K562 (cell line): Measurements from ENCODE around the gene MAP2K3. TPM values are rescaled to one million over a fixed set of nuclear protein-coding genes. Genes with fewer than 3 reads are reported as not detected.

Source experiments
- ATAC-seq: fragments of 200-7000 bp; cut with Tn5 transposase; 3 replicates; pipeline ENCODE4 v1.9.1; 2020; ENCODE audit warnings: moderate library complexity
- BruUV-seq: library from RNA; stranded (reverse); fragments of 400-500 nt; replicated peaks from 2 replicates; lab custom pipeline; 2021; lab: Mats Ljungman, UMichigan
- CTCF ChIA-PET: fragments of 300-600 bp; formaldehyde crosslinking; extraction: SDS; loops from one replicate; lab custom pipeline; 2021; ENCODE audit warnings: low intra/inter-chr PET ratio; lab: Yijun Ruan, JAX
- POLR2A ChIA-PET: fragments of 300-600, 350-650 bp; sonication (Branson Sonifier 250); formaldehyde crosslinking; extraction: SDS; loops from one replicate; lab custom pipeline; 2021; ENCODE audit warnings: antibody characterized with exemption, inconsistent platforms; lab: Yijun Ruan, JAX
- DNase-seq, 4 experiments: peaks; one replicate each; pipeline versions ENCODE4 v3.0.0 to v3.0.0-alpha.2; 2011 to 2018; ENCODE audit warnings: low spot score in 3 of 4, mixed read lengths in 3 of 4; ENCODE audit errors: extremely low read depth in 1 of 4
- FAIRE-seq: peaks from 2 replicates; lab custom pipeline; 2011; peaks lifted over from hg19 to GRCh38; lab: Jason Lieb, UNC
- H2AFZ ChIP-seq: 2 replicates; pipeline ENCODE4 v1.6.0; 2011; ENCODE audit warnings: low read depth, low read length, control low read depth, inconsistent platforms
- H3K27ac ChIP-seq: fragments of 200-600 bp; 3 replicates; pipeline ENCODE4 v1.8.0; 2011; ENCODE audit warnings: low read depth, mild to moderate bottlenecking, control low read depth, inconsistent platforms, low read length, moderate library complexity, mixed read lengths; ENCODE audit errors: extremely low read depth
- H3K27me3 ChIP-seq, 2 experiments: fragments of 300-600 bp in 1 of 2; 2 replicates in 1 of 2; 3 replicates in 1 of 2; pipeline versions ENCODE4 v1.6.0 to v1.8.0; 2011; ENCODE audit warnings: inconsistent platforms in 2 of 2, low read length in 2 of 2, mild to moderate bottlenecking in 1 of 2, mixed read lengths in 1 of 2, moderate library complexity in 1 of 2; ENCODE audit not compliant: control insufficient read depth in 2 of 2, insufficient read depth in 2 of 2
- H3K36me3 ChIP-seq: fragments of 300-600 bp; 3 replicates; pipeline ENCODE4 v1.8.0; 2011; ENCODE audit warnings: mild to moderate bottlenecking, low read length, inconsistent platforms; ENCODE audit not compliant: control insufficient read depth, insufficient read depth
- H3K4me1 ChIP-seq, 2 experiments: fragments of 200-600 bp in 1 of 2; replicated peaks in 1 of 2; 2 replicates in 1 of 2; 3 replicates in 1 of 2; pipeline versions ENCODE4 v1.5.1 to v1.8.0; 2011; ENCODE audit warnings: inconsistent platforms in 2 of 2, low read length in 2 of 2, mild to moderate bottlenecking in 1 of 2, mixed read lengths in 1 of 2, moderate library complexity in 1 of 2; ENCODE audit not compliant: control insufficient read depth in 2 of 2, insufficient read depth in 2 of 2
- H3K4me2 ChIP-seq: 2 replicates; pipeline ENCODE4 v1.6.1; 2011; ENCODE audit warnings: low read length, control low read depth, inconsistent platforms, mixed read lengths; ENCODE audit not compliant: insufficient read depth
- H3K4me3 ChIP-seq: fragments of 200-600 bp; sonication (generic), shearing (Covaris generic); 2 replicates; pipeline ENCODE4 v1.5.1; 2016; ENCODE audit warnings: control low read depth, inconsistent platforms
- H3K79me2 ChIP-seq: fragments of 200-600 bp; 3 replicates; pipeline ENCODE4 v1.8.0; 2011; ENCODE audit warnings: low read length, inconsistent platforms; ENCODE audit not compliant: control insufficient read depth, insufficient read depth
- H3K9ac ChIP-seq, 2 experiments: 2 replicates each; pipeline versions ENCODE4 v1.6.0 to v1.6.1; 2011; ENCODE audit warnings: low read depth in 2 of 2, low read length in 2 of 2, control low read depth in 1 of 2, inconsistent platforms in 1 of 2, mild to moderate bottlenecking in 1 of 2, mixed read lengths in 1 of 2; ENCODE audit not compliant: insufficient read depth in 1 of 2
- H3K9me1 ChIP-seq: one replicate; pipeline ENCODE4 v1.6.0; 2011; ENCODE audit warnings: inconsistent platforms, mild to moderate bottlenecking, low read length, moderate library complexity; ENCODE audit not compliant: control insufficient read depth, insufficient read depth
- H3K9me3 ChIP-seq: replicated peaks from 2 replicates; pipeline ENCODE4 v1.5.1; 2011; ENCODE audit warnings: low read depth, low read length, inconsistent platforms; ENCODE audit not compliant: control insufficient read depth, insufficient read depth
- H4K20me1 ChIP-seq: replicated peaks from 2 replicates; pipeline ENCODE4 v1.6.1; 2011; ENCODE audit warnings: low read length, inconsistent platforms, mixed read lengths; ENCODE audit not compliant: control insufficient read depth, insufficient read depth
- BHLHE40 ChIP-seq: IDR thresholded peaks from 2 replicates; pipeline ENCODE4 v1.6.1; 2011; ENCODE audit warnings: low read length, improper control_type of control experiment
- FOXA1 ChIP-seq: fragments of 450-650 bp; IDR thresholded peaks from 2 replicates; pipeline ENCODE4 v1.6.1; 2016; ENCODE audit warnings: mild to moderate bottlenecking, borderline replicate concordance
- HNRNPH1 ChIP-seq: fragments of 200-400 bp; formaldehyde crosslinking; optimal IDR thresholded peaks from 2 replicates; pipeline ENCODE3; 2017; ENCODE audit warnings: low read depth, mild to moderate bottlenecking, low read length, moderate library complexity
- MCM7 ChIP-seq, 2 experiments: fragments of 450-650 bp; IDR thresholded peaks; 2 replicates each; pipeline ENCODE4 v1.6.1; 2016 to 2018
- NCOA2 ChIP-seq, 2 experiments: fragments of 450-650 bp; IDR thresholded peaks; 2 replicates each; pipeline ENCODE4 v1.6.1; 2018; ENCODE audit warnings: mild to moderate bottlenecking in 2 of 2, moderate library complexity in 1 of 2; ENCODE audit not compliant: partially characterized antibody in 2 of 2
- PHF8 ChIP-seq: fragments of 200-600 bp; sonication (generic); IDR thresholded peaks from 2 replicates; pipeline ENCODE4 v1.6.1; 2012; ENCODE audit warnings: mixed run types, mild to moderate bottlenecking, inconsistent platforms, low read length, moderate library complexity, borderline replicate concordance
- PTBP1 ChIP-seq: fragments of 200-400 bp; formaldehyde crosslinking; IDR thresholded peaks from 2 replicates; pipeline ENCODE4 v1.6.1; 2017; ENCODE audit warnings: low read depth, low read length
- ZNF3 ChIP-seq: fragments of 250-450 bp; sonication (Bioruptor Pico); IDR thresholded peaks from 2 replicates; pipeline ENCODE4 v1.5.0; 2021; ENCODE audit warnings: mild to moderate bottlenecking, moderate library complexity
- ZNF79 ChIP-seq: fragments of 250-450 bp; sonication (Bioruptor Pico); IDR thresholded peaks from 2 replicates; pipeline ENCODE4 v1.4.0; 2020; ENCODE audit warnings: low read depth, mild to moderate bottlenecking, moderate library complexity
- WGBS: fragments of 100-300 bp; shearing (Covaris generic); methylation state at CpG from one replicate; pipeline ENCODE4 v1.1.6; 2016; ENCODE audit warnings: low coverage, mixed read lengths; ENCODE audit not compliant: insufficient coverage; ENCODE audit errors: missing lambda C conversion rate; 5-methylcytosine and 5-hydroxymethylcytosine counted together
- in situ Hi-C: fragments of 300-500 bp; cut with MboI; formaldehyde crosslinking; loops from 4 replicates; pipeline ENCODE4 v1.15.0; 2018; ENCODE audit warnings: inconsistent platforms, mixed read lengths
- intact Hi-C: fragments of 100-400 bp; cut with micrococcal nuclease; formaldehyde crosslinking; loops from 2 replicates; pipeline ENCODE4 v1.14.2; 2022
- polyA plus RNA-seq, 8 experiments: library from polyadenylated mRNA; depleted of rRNA in 4 of 8; stranded (reverse) in 5 of 8; unstranded in 3 of 8; fragments of >200 nt; fragmentation: Nextera tagmentation in 2 of 8; fragmentation: Illumina TruSeq in 1 of 8; extraction: Ambion mirVana in 2 of 8; extraction: Trizol in 1 of 8; gene quantifications; 2 replicates each; pipeline versions ENCODE4 v1.2.1 to v1.2.3, GENCODE V29; 2011 to 2014; ENCODE audit warnings: inconsistent platforms in 1 of 8, missing spikeins in 1 of 8
- total RNA-seq, 7 experiments: library from RNA; depleted of rRNA in 6 of 7; stranded (reverse); fragments of >200 nt in 6 of 7; fragmentation: Illumina TruSeq in 2 of 7; extraction: Trizol in 2 of 7; gene quantifications; 2 replicates each; pipeline versions ENCODE4 v1.2.1 to v1.2.3, GENCODE V29; 2011 to 2021; ENCODE audit warnings: low replicate concordance in 1 of 7
- TF ChIP-seq, protein P1 (sequence below): fragments of 450-650 bp; IDR thresholded peaks from 2 replicates; pipeline ENCODE4 v1.6.1; 2016; ENCODE audit warnings: mild to moderate bottlenecking
- TF ChIP-seq, protein P2 (sequence below), 2 experiments: fragments of 450-650 bp; conservative IDR thresholded peaks; 2 replicates each; pipeline ENCODE4 v1.6.1; 2017; ENCODE audit warnings: mild to moderate bottlenecking in 2 of 2, moderate library complexity in 2 of 2
- TF ChIP-seq, protein P3 (sequence below): fragments of 250-450 bp; sonication (Bioruptor Pico); IDR thresholded peaks from 2 replicates; pipeline ENCODE4 v1.5.0; 2021
- TF ChIP-seq, protein P4 (sequence below): sonication (generic); formaldehyde crosslinking; IDR thresholded peaks from 2 replicates; pipeline ENCODE4 v1.8.0; 2022; ENCODE audit warnings: mild to moderate bottlenecking, missing genetic modification reagents, borderline replicate concordance

The MAP2K3 gene
- total and polyA plus RNA-seq, 9 of the 15 experiments (the other 6 are each of a cell fraction or from before 2014, with no cell fraction given): 0.18 to 14.8 (median 3.5) TPM

DNA sequence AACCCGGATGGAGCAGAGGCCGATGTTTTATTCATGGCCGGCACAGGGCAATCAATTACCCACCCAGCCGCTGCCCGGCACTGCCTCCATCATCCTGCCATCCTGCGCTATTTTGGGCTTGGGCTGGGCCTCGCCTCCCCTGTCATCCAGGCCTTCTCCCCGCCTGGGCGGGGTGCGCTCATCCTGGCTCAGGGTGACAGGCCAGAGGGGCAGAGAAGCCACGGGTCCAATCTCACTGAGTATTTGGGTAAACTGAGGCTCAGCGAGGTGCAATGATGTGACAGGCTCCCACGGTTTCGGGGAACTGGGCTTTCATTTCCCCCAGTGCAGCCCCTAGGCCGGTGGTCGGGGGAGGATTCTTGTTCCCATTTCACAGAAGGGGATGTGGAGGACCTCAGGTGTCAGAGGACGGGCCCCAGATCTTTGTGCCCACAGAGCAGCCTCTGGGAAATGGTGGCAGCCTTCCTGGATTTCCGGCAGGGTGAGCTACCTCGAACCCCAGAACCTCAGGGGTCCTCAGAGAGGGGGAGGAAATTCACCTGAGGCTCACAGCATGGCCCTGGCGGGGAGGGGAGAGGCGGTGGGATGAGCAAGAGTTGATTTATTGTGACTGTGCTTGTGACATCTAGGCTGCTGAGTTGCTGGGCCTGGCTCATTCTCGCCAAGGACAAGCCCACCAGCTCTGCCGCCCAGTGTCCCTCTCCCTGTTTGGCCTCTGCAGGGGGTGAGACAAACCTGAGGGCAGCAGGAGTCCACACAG, 67.9 kb downstream of the MAP2K3 start (continued):
- TF ChIP-seq, protein P1, sequence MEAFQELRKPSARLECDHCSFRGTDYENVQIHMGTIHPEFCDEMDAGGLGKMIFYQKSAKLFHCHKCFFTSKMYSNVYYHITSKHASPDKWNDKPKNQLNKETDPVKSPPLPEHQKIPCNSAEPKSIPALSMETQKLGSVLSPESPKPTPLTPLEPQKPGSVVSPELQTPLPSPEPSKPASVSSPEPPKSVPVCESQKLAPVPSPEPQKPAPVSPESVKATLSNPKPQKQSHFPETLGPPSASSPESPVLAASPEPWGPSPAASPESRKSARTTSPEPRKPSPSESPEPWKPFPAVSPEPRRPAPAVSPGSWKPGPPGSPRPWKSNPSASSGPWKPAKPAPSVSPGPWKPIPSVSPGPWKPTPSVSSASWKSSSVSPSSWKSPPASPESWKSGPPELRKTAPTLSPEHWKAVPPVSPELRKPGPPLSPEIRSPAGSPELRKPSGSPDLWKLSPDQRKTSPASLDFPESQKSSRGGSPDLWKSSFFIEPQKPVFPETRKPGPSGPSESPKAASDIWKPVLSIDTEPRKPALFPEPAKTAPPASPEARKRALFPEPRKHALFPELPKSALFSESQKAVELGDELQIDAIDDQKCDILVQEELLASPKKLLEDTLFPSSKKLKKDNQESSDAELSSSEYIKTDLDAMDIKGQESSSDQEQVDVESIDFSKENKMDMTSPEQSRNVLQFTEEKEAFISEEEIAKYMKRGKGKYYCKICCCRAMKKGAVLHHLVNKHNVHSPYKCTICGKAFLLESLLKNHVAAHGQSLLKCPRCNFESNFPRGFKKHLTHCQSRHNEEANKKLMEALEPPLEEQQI: no peak
- TF ChIP-seq BHLHE40 (no peak), ZNF3 (CRISPR knock-in tag) (no peak), PTBP1 (no peak), HNRNPH1 (no peak)
- TF ChIP-seq, protein P2, sequence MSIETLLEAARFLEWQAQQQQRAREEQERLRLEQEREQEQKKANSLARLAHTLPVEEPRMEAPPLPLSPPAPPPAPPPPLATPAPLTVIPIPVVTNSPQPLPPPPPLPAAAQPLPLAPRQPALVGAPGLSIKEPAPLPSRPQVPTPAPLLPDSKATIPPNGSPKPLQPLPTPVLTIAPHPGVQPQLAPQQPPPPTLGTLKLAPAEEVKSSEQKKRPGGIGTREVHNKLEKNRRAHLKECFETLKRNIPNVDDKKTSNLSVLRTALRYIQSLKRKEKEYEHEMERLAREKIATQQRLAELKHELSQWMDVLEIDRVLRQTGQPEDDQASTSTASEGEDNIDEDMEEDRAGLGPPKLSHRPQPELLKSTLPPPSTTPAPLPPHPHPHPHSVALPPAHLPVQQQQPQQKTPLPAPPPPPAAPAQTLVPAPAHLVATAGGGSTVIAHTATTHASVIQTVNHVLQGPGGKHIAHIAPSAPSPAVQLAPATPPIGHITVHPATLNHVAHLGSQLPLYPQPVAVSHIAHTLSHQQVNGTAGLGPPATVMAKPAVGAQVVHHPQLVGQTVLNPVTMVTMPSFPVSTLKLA (conservative IDR thresholded peaks at IDR 0.05): no peak
- TF ChIP-seq, all 486 proteins: peak for 0

DNA sequence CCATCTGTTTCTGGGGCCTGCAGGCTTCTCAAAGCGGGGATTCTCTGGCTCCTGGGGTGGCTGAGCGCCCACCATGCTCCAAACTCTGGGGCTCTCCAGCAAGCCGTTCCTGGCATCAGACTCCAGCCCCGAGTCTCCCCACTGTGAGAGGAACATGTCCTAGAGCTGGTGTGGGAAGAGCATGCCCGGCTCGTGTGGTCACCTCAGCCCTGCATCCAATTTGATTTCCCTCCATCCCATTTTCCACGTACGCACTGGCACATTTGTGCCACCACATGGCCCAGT, 68.4 kb downstream of the MAP2K3 start:
- Histone ChIP-seq H4K20me1 (no peaks in the 10 kb centered on the region), H3K9me1 (no peaks in the 10 kb centered on the region), H3K9me3 (no peaks in the 10 kb centered on the region), H3K79me2 (no peaks in the 10 kb centered on the region), H3K27ac (no peak overlapping the region), H3K36me3 (no peaks in the 10 kb centered on the region), H3K9ac (no peak overlapping the region; a peak in 1 of 4 replicates), H3K27me3 (peaks cover 5 to 29% of the 10 kb centered on the region in 2 experiments; a peak in 4 of 5 replicates), H3K4me3 (no peak overlapping the region), H2AFZ (no peak overlapping the region), H3K4me2 (no peak overlapping the region), H3K4me1 (no peaks in the 10 kb centered on the region; a peak in 1 of 5 replicates)
- intact Hi-C loops: no loop called here
- WGBS: no CpG with 5 or more reads among the region's 8 CpGs
- no peak for FAIRE-seq
- in situ Hi-C loops: no loop called here
- CTCF ChIA-PET: no interaction called here
- DNase-seq: no peak
- no TSS peak for BruUV-seq
- POLR2A ChIA-PET: no interaction called here
- no peak for ATAC-seq
- no peak for TF ChIP-seq PHF8
- TF ChIP-seq, protein P3, sequence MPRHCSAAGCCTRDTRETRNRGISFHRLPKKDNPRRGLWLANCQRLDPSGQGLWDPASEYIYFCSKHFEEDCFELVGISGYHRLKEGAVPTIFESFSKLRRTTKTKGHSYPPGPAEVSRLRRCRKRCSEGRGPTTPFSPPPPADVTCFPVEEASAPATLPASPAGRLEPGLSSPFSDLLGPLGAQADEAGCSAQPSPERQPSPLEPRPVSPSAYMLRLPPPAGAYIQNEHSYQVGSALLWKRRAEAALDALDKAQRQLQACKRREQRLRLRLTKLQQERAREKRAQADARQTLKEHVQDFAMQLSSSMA (CRISPR knock-in tag): no peak
- TF ChIP-seq MCM7 (IDR thresholded peaks at IDR 0.05): no peak
- TF ChIP-seq FOXA1: no peak
- TF ChIP-seq, protein P4, sequence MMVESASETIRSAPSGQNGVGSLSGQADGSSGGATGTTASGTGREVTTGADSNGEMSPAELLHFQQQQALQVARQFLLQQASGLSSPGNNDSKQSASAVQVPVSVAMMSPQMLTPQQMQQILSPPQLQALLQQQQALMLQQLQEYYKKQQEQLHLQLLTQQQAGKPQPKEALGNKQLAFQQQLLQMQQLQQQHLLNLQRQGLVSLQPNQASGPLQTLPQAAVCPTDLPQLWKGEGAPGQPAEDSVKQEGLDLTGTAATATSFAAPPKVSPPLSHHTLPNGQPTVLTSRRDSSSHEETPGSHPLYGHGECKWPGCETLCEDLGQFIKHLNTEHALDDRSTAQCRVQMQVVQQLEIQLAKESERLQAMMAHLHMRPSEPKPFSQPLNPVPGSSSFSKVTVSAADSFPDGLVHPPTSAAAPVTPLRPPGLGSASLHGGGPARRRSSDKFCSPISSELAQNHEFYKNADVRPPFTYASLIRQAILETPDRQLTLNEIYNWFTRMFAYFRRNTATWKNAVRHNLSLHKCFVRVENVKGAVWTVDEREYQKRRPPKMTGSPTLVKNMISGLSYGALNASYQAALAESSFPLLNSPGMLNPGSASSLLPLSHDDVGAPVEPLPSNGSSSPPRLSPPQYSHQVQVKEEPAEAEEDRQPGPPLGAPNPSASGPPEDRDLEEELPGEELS (CRISPR knock-in tag): no peak
- TF ChIP-seq NCOA2 (IDR thresholded peaks at IDR 0.05; ENCODE audit: partially characterized antibody in 2 of 2): no peak
- no peak for TF ChIP-seq ZNF79
